SK-N-MC (cell line): ENCODE results near the gene BRD3.

Experiments
- EZH2 ChIP-seq: fragments of 200-600 bp; sonication (generic); IDR thresholded peaks from one replicate; pipeline ENCODE4 v1.6.1; 2017; ENCODE audit warnings: antibody characterized with exemption
- FOXP2 ChIP-seq: optimal IDR thresholded peaks from 2 replicates; pipeline ENCODE3; 2011; ENCODE audit warnings: mild to moderate bottlenecking, moderate library complexity; ENCODE audit not compliant: insufficient read depth; ENCODE audit errors: extremely low read length, control extremely low read depth
- POLR2AphosphoS5 ChIP-seq: IDR thresholded peaks from 2 replicates; pipeline ENCODE4 v1.6.1; 2012; ENCODE audit warnings: mild to moderate bottlenecking, low read depth, low read length, borderline replicate concordance

- no peak for TF ChIP-seq EZH2
- TF ChIP-seq POLR2AphosphoS5, result no peak
- TF ChIP-seq FOXP2, result no peak
Observed at GRCh38 chr9:133991214-133991921, 76.5 kb downstream of the BRD3 start.
